Lower leg skin (tissue), 4 donors: ENCODE measurements around the gene ZNF385D. TPM values are rescaled to one million over a fixed set of nuclear protein-coding genes. Genes with fewer than 3 reads are reported as not detected.

ENCODE experiments used
- DNase-seq, 2 donors: peaks; one replicate each; pipeline ENCODE4 v3.0.0-alpha.2; 2019; ENCODE audit warnings: low spot score in 2 of 2
- H3K4me3 ChIP-seq: fragments of 200-600 bp; sonication (generic); 2 replicates; pipeline ENCODE4 v1.5.1; 2017; ENCODE audit warnings: mild to moderate bottlenecking, low read depth; ENCODE audit not compliant: poor library complexity, severe bottlenecking
- CTCF ChIP-seq, 3 donors: fragments of 450-650 bp; IDR thresholded peaks; one replicate each; pipeline ENCODE4 v1.5.1; 2016; ENCODE audit warnings: antibody characterized with exemption in 3 of 3, mild to moderate bottlenecking in 3 of 3, moderate library complexity in 2 of 3
- POLR2A ChIP-seq, 2 donors: fragments of 450-650 bp; IDR thresholded peaks; one replicate each; pipeline ENCODE4 v1.6.1; 2016 to 2017; ENCODE audit warnings: antibody characterized with exemption in 2 of 2, mild to moderate bottlenecking in 1 of 2, moderate library complexity in 1 of 2
- WGBS, 2 donors: methylation state at CpG; one replicate each; pipeline ENCODE4 v1.1.5; 2018; 5-methylcytosine and 5-hydroxymethylcytosine counted together
- intact Hi-C: fragments of 100-400 bp; cut with DNase I; formaldehyde crosslinking; loops from one replicate; pipeline ENCODE4 v1.15.0; 2023; ENCODE audit warnings: low total_unique reads
- total RNA-seq, 4 donors: library from RNA; depleted of rRNA; stranded (reverse); fragments of >200 nt; gene quantifications; one replicate each; pipeline ENCODE4 v1.1.0, GENCODE V29; 2016

ZNF385D gene
- total RNA-seq, 4 donors from 2014 or later = 0.38 to 4.2 (median 2.1) TPM

GRCh38 chr3:21520106-21520963, 230.7 kb downstream of the ZNF385D start:
- DNase-seq = no peak
- intact Hi-C loops = no loop called here
- H3K4me3 ChIP-seq = no peak overlapping the region
- TF ChIP-seq POLR2A (IDR thresholded peaks at IDR 0.05) (no peak), CTCF (IDR thresholded peaks at IDR 0.05) (no peak)
- 45 to 48% methylated on average over 4 of the region's 4 CpGs for WGBS, 2 donors

GRCh38 chr3:21517184-21517583, 233.8 kb downstream of the ZNF385D start:
- TF ChIP-seq CTCF (IDR thresholded peaks at IDR 0.05) (no peak), POLR2A (IDR thresholded peaks at IDR 0.05) (no peak)
- 67 to 73% methylated on average over 3 of the region's 3 CpGs for WGBS, 2 donors
- no peak for DNase-seq
- intact Hi-C loops = no loop called here
- no peak overlapping the region for H3K4me3 ChIP-seq

GRCh38 chr3:21515417-21515816, 235.6 kb downstream of the ZNF385D start:
- no peak for TF ChIP-seq POLR2A (IDR thresholded peaks at IDR 0.05)
- no peak for TF ChIP-seq CTCF (IDR thresholded peaks at IDR 0.05)
- intact Hi-C loops = no loop called here
- no peak for DNase-seq
- H3K4me3 ChIP-seq = no peak overlapping the region
- WGBS, 2 donors = 68% methylated on average over 1 of the region's 1 CpG

- H3K4me3 ChIP-seq = no peak overlapping the region
- TF ChIP-seq POLR2A (IDR thresholded peaks at IDR 0.05) (no peak), CTCF (IDR thresholded peaks at IDR 0.05) (no peak)
- intact Hi-C loops = no loop called here
- no peak for DNase-seq
- 62 to 73% methylated on average over 5 of the region's 5 CpGs for WGBS, 2 donors
These were observed 241.1 kb downstream of the ZNF385D start for GRCh38 chr3:21509731-21510470.

GRCh38 chr3:21508246-21508645, 242.8 kb downstream of the ZNF385D start:
- no peak for DNase-seq
- H3K4me3 ChIP-seq = no peak overlapping the region
- intact Hi-C loops = no loop called here
- TF ChIP-seq POLR2A (IDR thresholded peaks at IDR 0.05) (no peak), CTCF (IDR thresholded peaks at IDR 0.05) (no peak)
